Transverse colon (tissue), 4 donors: ENCODE data around the gene XCR1.

Source experiments
- POLR2A ChIP-seq: fragments of 450-650 bp; IDR thresholded peaks from one replicate; pipeline ENCODE4 v1.6.1; 2016; ENCODE audit warnings: antibody characterized with exemption, mild to moderate bottlenecking, moderate library complexity
- POLR2AphosphoS5 ChIP-seq, 3 donors: sonication (generic); formaldehyde crosslinking; IDR thresholded peaks; one replicate each; pipeline ENCODE4 v1.6.1; 2016; ENCODE audit warnings: antibody characterized with exemption in 3 of 3
- TF ChIP-seq, protein P1 (sequence below), 5 experiments: fragments of 200-600 bp in 3 of 5; fragments of 450-650 bp in 2 of 5; sonication (generic) in 3 of 5; IDR thresholded peaks; 1 replicate in 2 of 5; 2 replicates in 3 of 5; pipeline ENCODE4 v1.5.1; 2016 to 2017; ENCODE audit warnings: antibody characterized with exemption in 5 of 5, inconsistent platforms in 3 of 5, mild to moderate bottlenecking in 2 of 5, moderate library complexity in 1 of 5

DNA sequence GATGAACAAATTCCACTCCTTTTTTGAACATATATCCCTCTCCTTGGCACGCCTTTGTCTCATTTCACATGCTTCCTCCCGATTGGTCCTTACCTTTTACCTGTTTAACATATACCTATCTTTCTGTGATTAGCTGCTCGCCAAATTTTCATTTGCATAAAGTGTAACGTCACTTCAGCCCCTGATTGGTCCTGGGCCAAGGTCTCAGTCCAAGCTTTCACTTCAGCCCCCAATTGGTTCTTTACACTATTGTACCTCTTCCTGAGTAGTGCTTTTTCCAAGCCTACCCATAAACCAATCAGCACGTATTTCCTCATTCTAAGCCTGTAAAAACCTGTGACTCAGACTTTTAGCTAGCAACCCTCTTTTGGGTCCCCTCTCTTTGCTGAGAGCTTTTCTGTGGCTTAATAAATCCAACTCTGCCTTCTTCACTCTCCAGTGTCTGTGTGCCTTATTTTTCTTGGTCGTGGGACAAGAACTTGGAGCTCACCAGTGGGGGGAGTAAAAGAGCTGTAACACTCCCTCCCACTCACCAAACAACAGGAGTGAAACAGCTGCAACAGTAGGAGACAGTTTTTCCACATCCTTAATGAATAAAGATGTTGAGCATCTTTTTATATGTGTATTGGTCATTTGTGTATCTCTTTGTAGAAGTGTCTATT, 584 bp upstream of the XCR1 start:
- TF ChIP-seq, protein P1, sequence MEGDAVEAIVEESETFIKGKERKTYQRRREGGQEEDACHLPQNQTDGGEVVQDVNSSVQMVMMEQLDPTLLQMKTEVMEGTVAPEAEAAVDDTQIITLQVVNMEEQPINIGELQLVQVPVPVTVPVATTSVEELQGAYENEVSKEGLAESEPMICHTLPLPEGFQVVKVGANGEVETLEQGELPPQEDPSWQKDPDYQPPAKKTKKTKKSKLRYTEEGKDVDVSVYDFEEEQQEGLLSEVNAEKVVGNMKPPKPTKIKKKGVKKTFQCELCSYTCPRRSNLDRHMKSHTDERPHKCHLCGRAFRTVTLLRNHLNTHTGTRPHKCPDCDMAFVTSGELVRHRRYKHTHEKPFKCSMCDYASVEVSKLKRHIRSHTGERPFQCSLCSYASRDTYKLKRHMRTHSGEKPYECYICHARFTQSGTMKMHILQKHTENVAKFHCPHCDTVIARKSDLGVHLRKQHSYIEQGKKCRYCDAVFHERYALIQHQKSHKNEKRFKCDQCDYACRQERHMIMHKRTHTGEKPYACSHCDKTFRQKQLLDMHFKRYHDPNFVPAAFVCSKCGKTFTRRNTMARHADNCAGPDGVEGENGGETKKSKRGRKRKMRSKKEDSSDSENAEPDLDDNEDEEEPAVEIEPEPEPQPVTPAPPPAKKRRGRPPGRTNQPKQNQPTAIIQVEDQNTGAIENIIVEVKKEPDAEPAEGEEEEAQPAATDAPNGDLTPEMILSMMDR (IDR thresholded peaks at IDR 0.05) = no peak
- TF ChIP-seq POLR2AphosphoS5 (IDR thresholded peaks at IDR 0.05) = no peak
- no peak for TF ChIP-seq POLR2A
